NT2/D1 (cell line): Measurements from ENCODE around the gene ARMC9.

ENCODE experiments used
- SUZ12 ChIP-seq: IDR thresholded peaks from 2 replicates; pipeline ENCODE4 v1.6.1; 2011; ENCODE audit not compliant: insufficient read length, insufficient read depth; ENCODE audit errors: extremely low read depth
- ZNF274 ChIP-seq: IDR thresholded peaks from 2 replicates; pipeline ENCODE4 v1.6.1; 2011; ENCODE audit warnings: mild to moderate bottlenecking, low read depth, low read length

DNA sequence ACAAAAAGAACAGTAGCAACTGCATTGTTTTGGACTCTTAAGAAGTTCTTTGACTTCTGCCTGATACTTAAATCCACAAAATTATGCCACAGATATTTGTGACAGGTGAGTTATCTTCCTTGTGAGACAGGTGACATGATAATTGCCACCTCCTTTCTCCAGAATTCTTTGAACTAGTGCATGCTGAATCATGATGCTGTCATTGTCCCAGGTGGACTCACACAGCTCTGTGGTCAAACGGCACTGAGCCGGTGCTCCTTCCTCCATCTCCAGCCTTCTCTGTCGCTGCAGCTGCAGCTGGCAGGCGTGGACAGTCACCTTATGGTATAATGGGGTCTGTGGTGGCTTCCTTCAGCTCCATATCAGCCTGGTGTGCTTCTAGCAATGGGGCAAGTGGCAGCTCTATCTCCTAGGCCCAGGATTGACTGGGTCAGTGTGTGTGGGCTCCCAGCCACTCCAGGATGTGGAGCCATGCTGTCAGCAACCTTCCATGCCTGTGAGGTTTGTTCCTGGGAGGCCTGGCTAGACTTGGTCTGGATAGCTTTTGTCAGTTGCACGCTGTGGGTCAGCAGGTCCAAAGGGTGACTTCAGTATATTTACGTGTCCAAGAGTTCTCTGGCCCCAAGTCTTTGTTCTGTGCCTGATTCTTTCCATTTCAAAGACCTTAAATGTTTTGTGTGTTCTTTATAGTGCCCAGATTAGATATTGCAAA, 15.7 kb downstream of the ARMC9 start:
- TF ChIP-seq ZNF274 = no peak
- no peak for TF ChIP-seq SUZ12
